Globus pallidus (tissue), 1 donor: ENCODE results near the gene SRGAP1.
"Not testable (repeated sequence)": the region's sequence is repeated elsewhere in the genome, so short reads cannot be mapped to it uniquely, and the experiment has no call there.

ENCODE experiments used
- DNase-seq: peaks from one replicate; pipeline ENCODE4 v3.0.0-alpha.2; 2015; ENCODE audit warnings: low spot score

SRGAP1 gene

DNA sequence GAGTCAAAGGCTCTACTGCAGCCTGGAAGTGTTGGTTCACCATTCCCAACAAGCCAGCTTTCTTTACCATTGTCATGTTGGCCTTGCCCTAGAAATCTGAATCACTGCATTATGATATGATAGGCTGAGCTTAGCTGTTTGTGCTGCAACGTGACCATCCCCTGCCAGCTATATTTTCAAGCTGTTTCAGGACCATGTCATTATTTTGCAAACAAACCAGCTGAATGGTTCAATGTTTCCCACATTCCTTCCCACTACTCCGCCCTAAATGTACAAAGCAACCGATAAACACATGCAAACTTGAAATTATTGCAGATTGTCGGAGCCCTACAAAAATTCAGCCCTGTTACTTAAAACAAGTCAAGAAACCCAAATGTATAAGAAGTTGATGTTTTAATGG lies 241.5 kb downstream of the SRGAP1 start:
- DNase-seq, result no peak

DNA sequence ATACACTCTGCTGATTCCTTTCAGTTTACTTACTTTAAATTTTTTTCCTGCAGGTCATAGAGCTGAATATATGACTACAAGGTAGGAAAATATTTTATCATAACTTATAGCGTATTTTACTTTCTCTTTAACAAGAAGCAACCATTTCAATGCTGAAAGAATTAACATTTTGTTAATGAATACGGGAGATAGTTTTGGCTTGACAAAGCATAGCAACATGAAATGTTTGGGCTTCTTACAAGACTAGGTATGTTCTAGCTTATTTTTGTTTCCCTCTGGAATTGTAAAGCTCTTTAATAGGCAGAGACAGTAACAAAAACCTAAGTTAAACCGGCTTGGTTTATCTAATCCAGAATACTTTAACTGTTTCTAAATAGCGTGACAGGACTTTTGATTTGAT lies 242.4 kb downstream of the SRGAP1 start:
- DNase-seq, result no peak

DNA sequence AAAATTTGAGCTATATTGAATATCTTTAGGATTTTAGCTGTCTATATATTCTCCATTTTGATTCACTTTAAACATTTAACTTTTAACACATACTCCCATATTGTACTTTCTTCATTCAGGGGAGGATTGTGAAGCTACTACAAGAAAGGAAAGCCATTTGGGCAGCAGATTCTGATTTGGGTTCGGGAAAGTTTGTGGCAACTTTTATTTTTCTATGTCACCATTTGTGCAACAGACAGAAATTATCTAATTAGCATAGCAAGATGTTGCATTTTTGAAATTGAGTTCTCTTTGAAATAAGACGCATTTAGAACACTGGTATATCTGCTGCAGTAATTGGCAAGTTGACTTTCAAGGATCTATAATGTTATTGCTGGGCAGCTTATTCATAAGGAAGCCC lies 243.3 kb downstream of the SRGAP1 start:
- no peak for DNase-seq

DNA sequence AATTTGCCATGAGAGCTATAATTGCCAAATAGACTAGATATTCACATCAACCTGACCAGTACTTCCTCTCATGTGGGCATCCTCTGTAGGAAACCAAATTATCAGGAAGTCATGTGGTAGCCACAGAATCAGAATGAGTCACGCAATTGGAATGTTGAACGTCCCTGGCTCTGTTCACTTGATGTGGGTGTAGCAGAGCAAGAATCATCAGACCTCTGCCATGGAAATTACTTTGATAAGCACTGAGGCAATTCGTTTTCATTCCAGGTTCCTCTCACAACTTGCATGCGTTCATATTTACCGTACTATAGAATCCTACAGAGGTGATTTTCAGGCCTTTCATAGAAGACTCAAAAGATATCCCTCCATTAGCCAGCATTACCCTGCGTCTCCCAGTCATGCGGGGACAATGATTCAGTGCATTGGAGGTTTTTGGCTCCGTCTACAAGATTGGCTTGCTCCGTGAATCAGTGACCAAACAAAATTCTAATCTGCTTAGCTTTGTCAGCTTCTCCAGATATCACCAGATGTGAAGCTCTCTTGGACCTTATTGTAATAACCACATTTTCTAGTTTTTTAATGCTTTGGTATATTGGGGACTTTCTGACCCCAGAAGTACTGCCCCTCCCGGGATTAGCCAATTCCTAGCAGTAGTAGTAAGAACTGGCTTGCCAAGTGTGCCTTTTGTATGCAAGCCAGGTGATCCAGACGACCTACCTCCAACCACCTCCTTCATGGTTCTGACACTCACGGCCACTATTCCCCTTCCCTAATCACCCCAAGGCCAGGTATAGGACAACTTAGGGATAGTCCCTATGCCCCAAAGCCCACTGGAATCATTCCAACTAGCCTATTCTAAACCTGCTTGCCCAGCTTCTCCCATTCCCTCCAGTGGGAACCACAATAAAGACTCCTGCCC lies 244.2 kb downstream of the SRGAP1 start:
- DNase-seq, result peak; percentile 58

DNA sequence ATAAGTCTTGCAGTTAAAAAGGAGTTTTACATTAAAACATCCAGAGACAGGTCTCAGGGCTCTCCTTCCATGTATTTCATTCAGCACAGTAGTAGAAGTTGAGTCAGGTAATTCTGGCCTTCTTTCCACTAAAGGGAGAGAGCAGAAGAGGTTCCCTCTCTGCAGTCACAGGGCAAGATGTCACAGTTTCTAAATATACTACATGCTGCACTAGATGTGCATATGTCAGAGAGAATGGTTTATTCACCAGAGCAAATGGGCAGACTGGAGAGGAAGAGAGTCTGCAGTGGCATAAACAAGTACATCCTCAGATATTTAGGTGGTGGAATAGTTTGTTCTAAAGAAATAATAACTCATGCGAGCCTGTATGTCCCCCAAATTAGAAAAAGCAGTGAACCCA lies 245.5 kb downstream of the SRGAP1 start:
- DNase-seq, result no peak

DNA sequence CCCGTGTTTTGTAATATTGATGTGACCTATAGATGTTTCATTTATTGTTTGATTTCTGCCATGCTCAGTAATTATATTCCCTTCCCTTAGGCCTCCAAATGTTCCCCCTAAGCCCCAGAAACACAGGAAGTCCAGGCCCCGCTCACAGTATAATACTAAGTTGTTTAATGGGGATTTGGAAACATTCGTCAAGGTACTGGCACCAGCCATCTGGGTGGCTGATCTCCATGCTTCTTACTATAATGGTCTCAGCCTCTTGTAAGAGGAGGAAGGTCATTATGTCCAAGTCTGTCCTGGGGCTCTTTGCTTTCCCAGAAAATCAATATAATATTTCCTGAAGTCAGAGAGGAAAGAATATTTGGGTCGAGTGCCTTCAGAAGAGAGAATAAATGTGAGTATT lies 246.7 kb downstream of the SRGAP1 start:
- DNase-seq, result no peak

- no peak for DNase-seq
Observed at GRCh38 chr12:64092507-64093196, 248.2 kb downstream of the SRGAP1 start.

- DNase-seq, result no peak
Observed at GRCh38 chr12:64093689-64094088, 249.2 kb downstream of the SRGAP1 start.

DNA sequence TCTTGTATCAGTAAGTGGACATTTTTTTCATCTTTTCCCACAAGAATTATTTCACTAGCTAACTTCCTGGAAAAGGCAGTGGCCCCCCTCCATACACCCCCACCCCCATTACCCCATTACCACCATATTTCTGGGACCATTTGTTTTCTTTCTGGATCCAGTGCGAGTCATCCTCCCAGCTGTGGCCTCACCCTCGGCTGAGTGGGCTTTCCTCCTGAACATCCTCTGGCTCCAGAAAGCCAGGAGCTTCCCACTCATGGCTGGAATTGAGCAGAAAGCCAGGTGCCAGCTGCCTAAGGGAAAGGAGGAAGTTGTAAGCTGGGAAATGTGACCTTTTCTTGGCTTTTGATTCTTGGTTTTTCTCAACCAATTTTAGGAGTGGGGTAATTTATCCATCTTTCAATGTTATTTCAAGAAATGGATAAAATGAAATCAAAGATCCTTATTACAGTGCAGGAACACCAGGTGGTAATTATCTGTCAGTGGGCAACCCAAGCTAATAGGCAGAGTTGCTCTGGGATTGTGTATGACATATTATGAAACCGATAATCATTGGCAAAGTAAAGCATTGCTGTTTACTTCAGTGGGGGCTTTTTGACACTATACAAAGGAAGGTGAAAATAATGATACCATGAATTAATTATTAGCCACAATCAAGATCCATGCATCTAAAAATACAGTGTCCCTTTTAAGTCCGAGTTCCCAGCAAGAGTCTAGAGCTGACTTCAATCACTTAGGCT lies 253.0 kb downstream of the SRGAP1 start:
- no peak for DNase-seq

- DNase-seq, result peak; percentile 43
Observed at GRCh38 chr12:64098709-64099354, 254.3 kb downstream of the SRGAP1 start.

DNA sequence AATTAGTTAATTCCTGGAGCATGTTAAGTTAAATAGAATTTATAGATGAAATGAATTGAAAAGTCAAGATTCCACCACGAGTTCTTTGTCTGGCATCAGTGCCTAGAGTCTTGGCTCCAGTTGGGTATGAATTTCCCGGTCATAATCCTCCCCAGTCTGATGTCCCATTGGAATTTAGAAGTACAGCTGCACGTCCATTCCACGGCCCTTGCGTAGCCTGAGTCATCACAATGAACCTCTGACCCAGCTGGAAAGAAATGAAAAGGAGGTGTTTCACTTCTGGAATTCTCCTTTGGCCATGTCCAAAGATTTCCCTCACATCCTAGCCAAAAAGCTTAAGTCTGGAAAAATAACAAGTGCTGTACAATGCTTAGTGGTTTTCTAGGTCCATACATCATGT lies 254.9 kb downstream of the SRGAP1 start:
- DNase-seq, result no peak

DNA sequence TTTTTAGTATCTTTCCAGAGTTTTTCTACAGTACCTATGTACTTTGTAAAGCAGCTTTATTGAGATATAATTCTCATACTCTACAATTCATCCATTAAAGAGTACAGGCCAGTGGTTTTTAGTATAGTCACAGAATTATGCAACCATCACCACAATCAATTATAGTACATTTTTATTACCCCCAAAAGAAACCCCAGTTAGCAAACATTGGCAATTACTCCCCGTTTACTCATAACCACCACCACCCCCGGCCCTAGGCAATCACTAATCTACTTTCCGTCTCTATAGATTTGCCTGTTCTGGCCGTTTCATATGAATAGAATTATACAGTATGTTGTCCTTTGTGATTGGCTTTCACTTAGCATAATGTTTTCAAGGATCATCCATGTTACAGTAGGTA lies 257.8 kb downstream of the SRGAP1 start:
- DNase-seq, result no peak

- DNase-seq, result no peak
Observed at GRCh38 chr12:64103825-64104740, 259.6 kb downstream of the SRGAP1 start.

DNA sequence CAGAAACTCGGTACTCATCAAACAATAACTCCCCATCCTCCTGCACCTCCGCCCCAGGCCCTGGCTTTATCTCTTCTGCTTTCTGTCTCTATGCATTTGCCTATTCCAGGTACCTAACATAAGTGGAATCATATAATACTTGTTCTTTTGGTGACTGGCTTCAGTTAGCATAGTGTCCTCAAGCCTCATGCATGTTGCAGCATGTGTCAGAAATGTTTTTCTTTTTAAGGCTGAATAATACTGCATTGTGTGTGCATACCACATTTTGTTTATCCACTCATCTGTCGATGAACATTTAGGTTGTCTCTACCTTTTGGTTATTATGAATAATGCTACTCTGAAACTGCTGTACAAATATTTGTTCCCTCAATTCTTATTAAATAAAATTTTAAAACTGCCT lies 260.5 kb downstream of the SRGAP1 start:
- DNase-seq, result no peak

DNA sequence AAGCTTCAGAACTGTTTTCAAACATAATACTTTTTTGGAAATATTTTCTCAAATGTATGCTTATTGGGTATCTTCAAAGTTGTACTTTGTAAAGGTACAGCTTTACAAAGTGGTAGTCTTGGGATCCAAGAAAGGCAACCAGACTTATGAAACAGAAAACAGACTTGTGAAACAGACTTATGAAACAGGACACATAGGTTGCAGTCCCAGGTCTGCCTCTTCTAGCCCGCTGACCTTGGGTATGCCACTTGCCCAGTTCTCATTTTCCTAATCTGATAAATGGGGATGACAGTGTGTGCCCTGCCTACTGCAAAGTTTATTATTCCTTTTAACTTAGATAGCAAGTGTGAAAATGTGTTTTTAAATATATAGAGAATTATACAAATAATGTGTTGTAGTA lies 263.3 kb downstream of the SRGAP1 start:
- no peak for DNase-seq

DNA sequence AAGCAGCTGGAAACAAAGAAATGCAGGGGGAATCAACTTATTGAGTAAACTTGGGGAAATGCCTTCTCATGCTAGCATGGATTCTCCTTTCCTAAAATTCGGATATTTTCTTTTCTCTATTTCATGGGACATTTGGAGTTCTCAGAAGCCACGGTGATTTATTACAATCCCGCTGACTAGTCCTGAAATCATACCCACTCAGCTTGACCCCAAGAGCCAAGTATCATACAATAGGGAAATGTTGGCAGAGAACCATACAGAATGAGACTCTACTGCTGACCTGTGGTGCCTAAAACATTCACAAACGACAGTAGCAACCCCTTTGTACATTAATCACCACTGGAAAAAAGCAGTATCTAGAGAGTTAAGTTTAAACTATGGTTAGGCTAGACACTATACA lies 265.2 kb downstream of the SRGAP1 start:
- no peak for DNase-seq

- DNase-seq, result no peak
Observed at GRCh38 chr12:64110864-64111263, 266.4 kb downstream of the SRGAP1 start.

- DNase-seq, result no peak
Observed at GRCh38 chr12:64116969-64117368, 272.5 kb downstream of the SRGAP1 start.

- no peak for DNase-seq
Observed at GRCh38 chr12:64120568-64120967, 276.1 kb downstream of the SRGAP1 start.

DNA sequence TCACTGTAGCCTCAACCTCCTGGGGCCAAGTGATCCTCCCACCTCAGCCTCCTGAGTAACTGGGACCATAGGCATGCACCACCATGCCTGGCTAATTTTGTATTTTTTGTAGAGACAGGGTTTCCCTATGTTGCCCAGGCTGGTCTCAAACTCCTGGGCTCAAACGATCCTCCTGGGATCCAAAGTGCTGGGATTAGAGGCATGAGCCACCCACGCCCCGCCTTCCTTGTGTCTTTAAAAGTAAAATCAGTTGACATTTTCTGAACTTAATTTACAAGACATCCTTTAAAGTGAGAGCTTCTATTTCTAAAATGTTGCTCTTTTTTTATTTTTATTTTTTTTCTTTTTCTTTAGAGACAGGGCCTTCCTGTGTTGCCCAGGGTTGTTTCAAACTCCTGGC lies 276.6 kb downstream of the SRGAP1 start:
- not testable (repeated sequence) for DNase-seq

DNA sequence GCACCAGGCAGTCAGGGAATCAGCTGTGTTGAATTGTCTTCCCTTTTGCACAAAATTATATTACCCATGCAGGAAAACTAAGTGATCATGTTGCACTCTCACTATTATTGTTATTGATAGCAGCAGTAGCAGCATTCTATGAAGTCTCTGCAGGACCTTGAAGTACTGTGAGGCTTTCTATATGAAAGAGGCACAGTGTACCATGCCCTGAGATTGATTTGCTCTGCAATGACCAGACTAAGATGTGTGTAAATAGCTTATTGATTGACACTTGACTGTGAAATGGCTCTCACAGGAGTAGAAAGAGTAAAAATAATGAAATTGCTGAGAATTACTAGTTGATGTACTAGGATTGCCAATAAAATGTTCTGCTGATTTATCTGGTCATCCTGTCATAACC lies 277.7 kb downstream of the SRGAP1 start:
- no peak for DNase-seq
